ENCODE data around the gene CELSR1. TPM values are rescaled to one million over a fixed set of nuclear protein-coding genes. Genes with fewer than 3 reads are reported as not detected.

The CELSR1 gene
- total RNA-seq, 1 donor from 2014 or later, result 5.1 TPM

DNA sequence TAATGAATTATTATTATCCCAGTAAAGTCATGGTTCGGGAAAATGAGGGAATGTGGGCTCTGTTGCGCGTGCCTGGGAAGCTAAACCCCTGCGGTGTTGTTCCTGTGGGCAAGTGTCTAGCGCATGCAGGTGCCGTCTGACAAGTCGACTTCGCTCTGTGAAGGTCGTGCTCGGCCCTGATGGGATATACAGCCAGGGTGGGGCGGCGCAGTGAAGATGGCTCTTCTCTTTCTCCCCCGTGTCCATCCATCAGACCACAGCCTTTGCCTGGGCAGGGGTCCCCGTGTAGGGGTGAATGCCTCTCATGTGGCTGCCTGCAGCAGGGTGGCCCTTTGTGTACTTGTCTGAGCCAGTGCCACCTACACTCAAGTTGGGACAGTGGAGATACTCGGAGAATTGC lies 214.7 kb downstream of the CELSR1 start:
- no peak for DNase-seq (ENCODE audit: low read depth, low spot score)
- TF ChIP-seq CTCF (conservative IDR thresholded peaks at IDR 0.05), result no peak
- H3K9me3 Mint-ChIP-seq, result no peaks in the 10 kb centered on the region
- no peaks in the 10 kb centered on the region for H3K4me1 Mint-ChIP-seq
- no peak overlapping the region for H3K27ac Mint-ChIP-seq (ENCODE audit: unreplicated experiment)
- no peaks in the 10 kb centered on the region for H3K27me3 Mint-ChIP-seq (ENCODE audit: low read depth)
- no peak overlapping the region for H3K4me3 Mint-ChIP-seq
- H3K36me3 Mint-ChIP-seq (ENCODE audit: low read depth), result peaks cover 18% of the 10 kb centered on the region

- no peak for TF ChIP-seq CTCF (conservative IDR thresholded peaks at IDR 0.05)
- Mint-ChIP-seq H3K27me3 (ENCODE audit: low read depth) (no peaks in the 10 kb centered on the region), H3K27ac (ENCODE audit: unreplicated experiment) (no peak overlapping the region), H3K4me1 (no peaks in the 10 kb centered on the region), H3K9me3 (no peaks in the 10 kb centered on the region), H3K36me3 (ENCODE audit: low read depth) (peaks cover 16% of the 10 kb centered on the region), H3K4me3 (no peak overlapping the region)
- DNase-seq (ENCODE audit: low read depth, low spot score), result no peak
Observed at GRCh38 chr22:46320716-46321386, 216.6 kb downstream of the CELSR1 start.

DNA sequence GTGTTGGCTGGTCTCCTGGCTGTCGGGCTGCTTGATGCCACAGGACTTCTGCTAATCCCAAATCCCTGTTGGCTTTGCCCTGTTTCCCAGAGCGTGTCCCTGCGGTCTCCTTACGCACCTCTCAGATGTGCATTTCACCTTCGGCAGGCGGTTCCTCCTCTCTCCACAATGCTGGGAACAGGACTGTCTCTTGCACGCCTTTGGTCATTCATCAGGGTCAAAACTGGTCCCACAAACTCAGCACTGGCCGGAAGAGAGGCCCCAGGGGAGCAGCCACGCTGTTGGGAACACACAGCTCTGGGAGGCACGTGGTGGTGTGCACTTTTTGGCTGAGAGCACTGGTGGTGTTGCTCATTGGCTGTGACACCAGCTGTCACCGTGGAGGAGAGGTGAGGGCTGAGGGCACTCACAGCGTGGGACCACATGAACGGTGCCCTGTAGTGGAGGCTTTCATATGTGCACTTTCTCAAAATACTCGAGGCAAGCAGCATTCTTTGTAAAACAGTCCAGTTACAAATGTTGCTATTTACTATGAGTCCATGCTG lies 217.2 kb downstream of the CELSR1 start:
- Mint-ChIP-seq H3K27me3 (ENCODE audit: low read depth) (no peaks in the 10 kb centered on the region), H3K9me3 (no peaks in the 10 kb centered on the region), H3K27ac (ENCODE audit: unreplicated experiment) (no peak overlapping the region), H3K4me3 (no peak overlapping the region), H3K4me1 (no peaks in the 10 kb centered on the region), H3K36me3 (ENCODE audit: low read depth) (peaks cover 19% of the 10 kb centered on the region)
- no peak for TF ChIP-seq CTCF (conservative IDR thresholded peaks at IDR 0.05)
- DNase-seq (ENCODE audit: low read depth, low spot score), result no peak

- no peak for TF ChIP-seq CTCF (conservative IDR thresholded peaks at IDR 0.05)
- Mint-ChIP-seq H3K27me3 (ENCODE audit: low read depth) (no peaks in the 10 kb centered on the region), H3K4me3 (no peak overlapping the region), H3K36me3 (ENCODE audit: low read depth) (peaks cover 19% of the 10 kb centered on the region), H3K27ac (ENCODE audit: unreplicated experiment) (no peak overlapping the region), H3K4me1 (no peaks in the 10 kb centered on the region), H3K9me3 (no peaks in the 10 kb centered on the region)
- no peak for DNase-seq (ENCODE audit: low read depth, low spot score)
Observed at GRCh38 chr22:46319319-46319718, 218.1 kb downstream of the CELSR1 start.

GRCh38 chr22:46318576-46318975 lies 218.8 kb downstream of the CELSR1 start:
- Mint-ChIP-seq H3K27ac (ENCODE audit: unreplicated experiment) (no peak overlapping the region), H3K4me1 (no peaks in the 10 kb centered on the region), H3K27me3 (ENCODE audit: low read depth) (no peaks in the 10 kb centered on the region), H3K9me3 (no peaks in the 10 kb centered on the region), H3K4me3 (no peak overlapping the region), H3K36me3 (ENCODE audit: low read depth) (peaks cover 19% of the 10 kb centered on the region)
- DNase-seq (ENCODE audit: low read depth, low spot score), result no peak
- no peak for TF ChIP-seq CTCF (conservative IDR thresholded peaks at IDR 0.05)

All from neural crest cell (in vitro differentiated cells).